ENCODE results near the gene GPR158. TPM values are rescaled to one million over a fixed set of nuclear protein-coding genes. Genes with fewer than 3 reads are reported as not detected.

Gene GPR158
- total RNA-seq, 4 donors from 2014 or later = 0.18 TPM; not detected in 3

- WGBS = 77% methylated on average over 3 of the region's 7 CpGs
- no peaks in the 10 kb centered on the region for H3K4me1 ChIP-seq
Observed at GRCh38 chr10:25388188-25388861, 213.5 kb downstream of the GPR158 start.

GRCh38 chr10:25388862-25389206, 214.0 kb downstream of the GPR158 start:
- peaks cover 16% of the 10 kb centered on the region for H3K9me3 ChIP-seq
- H3K36me3 ChIP-seq = no peaks in the 10 kb centered on the region
- no peaks in the 10 kb centered on the region for H3K4me1 ChIP-seq
- no peak overlapping the region for H3K4me3 ChIP-seq
- H3K27ac ChIP-seq = no peak overlapping the region
- H3K27me3 ChIP-seq = no peaks in the 10 kb centered on the region
- no peak for DNase-seq (ENCODE audit: low spot score in 2 of 2)
- TF ChIP-seq POLR2A (IDR thresholded peaks at IDR 0.05) (no peak), CTCF (IDR thresholded peaks at IDR 0.05) (no peak), EP300 (IDR thresholded peaks at IDR 0.05) (no peak), POLR2AphosphoS5 (IDR thresholded peaks at IDR 0.05) (no peak)

More at GRCh38 chr10:25388188-25388861, 213.5 kb downstream of the GPR158 start:
- no peaks in the 10 kb centered on the region for H3K36me3 ChIP-seq
- H3K4me3 ChIP-seq = no peak overlapping the region
- no peak for DNase-seq (ENCODE audit: low spot score in 2 of 2)
- no peaks in the 10 kb centered on the region for H3K27me3 ChIP-seq
- TF ChIP-seq EP300 (IDR thresholded peaks at IDR 0.05) (no peak), POLR2A (IDR thresholded peaks at IDR 0.05) (no peak), POLR2AphosphoS5 (IDR thresholded peaks at IDR 0.05) (no peak), CTCF (IDR thresholded peaks at IDR 0.05) (no peak)
- peaks cover 16% of the 10 kb centered on the region for H3K9me3 ChIP-seq
- H3K27ac ChIP-seq = no peak overlapping the region

- Histone ChIP-seq H3K9me3 (peaks cover 13% of the 10 kb centered on the region), H3K27me3 (no peaks in the 10 kb centered on the region), H3K27ac (no peak overlapping the region), H3K4me3 (no peak overlapping the region), H3K36me3 (no peaks in the 10 kb centered on the region), H3K4me1 (no peaks in the 10 kb centered on the region)
- DNase-seq (ENCODE audit: low spot score in 2 of 2) = no peak
- WGBS = 71% methylated on average over 2 of the region's 3 CpGs
- TF ChIP-seq POLR2A (IDR thresholded peaks at IDR 0.05) (no peak), POLR2AphosphoS5 (IDR thresholded peaks at IDR 0.05) (no peak), CTCF (IDR thresholded peaks at IDR 0.05) (no peak), EP300 (IDR thresholded peaks at IDR 0.05) (no peak)
Observed at GRCh38 chr10:25390733-25391132, 215.9 kb downstream of the GPR158 start.

GRCh38 chr10:25392132-25392531, 217.3 kb downstream of the GPR158 start:
- WGBS = 79% methylated on average over 3 of the region's 3 CpGs
- H3K4me3 ChIP-seq = no peak overlapping the region
- no peak overlapping the region for H3K27ac ChIP-seq
- no peak for DNase-seq (ENCODE audit: low spot score in 2 of 2)
- peaks cover 12% of the 10 kb centered on the region for H3K9me3 ChIP-seq
- TF ChIP-seq POLR2AphosphoS5 (IDR thresholded peaks at IDR 0.05) = no peak
- no peak for TF ChIP-seq CTCF (IDR thresholded peaks at IDR 0.05)
- TF ChIP-seq POLR2A (IDR thresholded peaks at IDR 0.05) = no peak
- no peak for TF ChIP-seq EP300 (IDR thresholded peaks at IDR 0.05)
- H3K4me1 ChIP-seq = no peaks in the 10 kb centered on the region
- H3K36me3 ChIP-seq = no peaks in the 10 kb centered on the region
- H3K27me3 ChIP-seq = no peaks in the 10 kb centered on the region

GRCh38 chr10:25393621-25394020, 218.8 kb downstream of the GPR158 start:
- no peak overlapping the region for H3K4me3 ChIP-seq
- H3K27me3 ChIP-seq = no peaks in the 10 kb centered on the region
- no peaks in the 10 kb centered on the region for H3K36me3 ChIP-seq
- WGBS = 33% methylated on average over 2 of the region's 2 CpGs
- peaks cover 4% of the 10 kb centered on the region for H3K9me3 ChIP-seq
- H3K4me1 ChIP-seq = no peaks in the 10 kb centered on the region
- H3K27ac ChIP-seq = no peak overlapping the region
- TF ChIP-seq POLR2AphosphoS5 (IDR thresholded peaks at IDR 0.05) (no peak), CTCF (IDR thresholded peaks at IDR 0.05) (no peak), POLR2A (IDR thresholded peaks at IDR 0.05) (no peak), EP300 (IDR thresholded peaks at IDR 0.05) (no peak)
- DNase-seq (ENCODE audit: low spot score in 2 of 2) = no peak
